IPS-NIHi7 (cell line): ENCODE results near the gene NPAS3.

Experiments used
- DNase-seq: peaks from one replicate; pipeline ENCODE4 v3.0.0; 2012; ENCODE audit warnings: mixed read lengths; ENCODE audit errors: extremely low spot score

Gene NPAS3

DNA sequence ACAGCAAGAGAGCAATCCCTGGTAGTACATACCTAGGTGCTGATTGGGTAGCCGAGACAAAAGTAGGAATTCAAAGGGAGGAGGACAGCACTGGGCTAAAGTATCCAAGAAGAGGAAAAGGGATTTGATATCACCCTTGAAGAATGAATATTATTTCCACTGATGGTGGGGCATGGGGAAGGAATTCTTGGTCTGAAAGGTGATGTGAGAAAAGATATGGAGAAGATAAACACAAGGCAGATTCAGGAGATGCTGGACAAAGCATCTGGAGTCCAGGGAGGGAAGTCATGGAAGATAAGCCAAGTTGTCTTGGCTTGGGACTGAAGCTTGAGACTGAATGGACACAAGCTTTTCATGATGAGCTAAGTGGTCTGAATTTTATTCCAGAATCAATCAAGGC lies 818.2 kb downstream of the NPAS3 start:
- DNase-seq = no peak

DNA sequence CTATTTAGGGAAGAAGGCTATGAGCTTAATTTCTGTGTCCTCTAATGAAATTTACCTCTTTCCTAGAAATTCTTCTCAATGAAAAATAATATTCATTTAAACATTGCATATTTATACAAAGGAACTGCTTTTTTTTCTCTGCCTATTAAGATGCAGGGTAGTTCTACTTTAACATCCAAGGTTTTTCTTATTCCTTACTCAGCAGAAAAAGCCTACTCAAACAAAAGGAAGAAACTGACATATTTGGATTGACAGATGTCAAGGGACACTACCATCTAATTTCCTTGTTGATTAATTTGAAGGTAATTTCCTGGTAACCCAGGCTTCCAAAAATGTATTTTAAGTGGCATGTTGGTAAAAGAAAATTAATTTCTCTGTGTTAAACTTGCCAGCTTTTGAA lies 819.9 kb downstream of the NPAS3 start:
- DNase-seq = no peak

DNA sequence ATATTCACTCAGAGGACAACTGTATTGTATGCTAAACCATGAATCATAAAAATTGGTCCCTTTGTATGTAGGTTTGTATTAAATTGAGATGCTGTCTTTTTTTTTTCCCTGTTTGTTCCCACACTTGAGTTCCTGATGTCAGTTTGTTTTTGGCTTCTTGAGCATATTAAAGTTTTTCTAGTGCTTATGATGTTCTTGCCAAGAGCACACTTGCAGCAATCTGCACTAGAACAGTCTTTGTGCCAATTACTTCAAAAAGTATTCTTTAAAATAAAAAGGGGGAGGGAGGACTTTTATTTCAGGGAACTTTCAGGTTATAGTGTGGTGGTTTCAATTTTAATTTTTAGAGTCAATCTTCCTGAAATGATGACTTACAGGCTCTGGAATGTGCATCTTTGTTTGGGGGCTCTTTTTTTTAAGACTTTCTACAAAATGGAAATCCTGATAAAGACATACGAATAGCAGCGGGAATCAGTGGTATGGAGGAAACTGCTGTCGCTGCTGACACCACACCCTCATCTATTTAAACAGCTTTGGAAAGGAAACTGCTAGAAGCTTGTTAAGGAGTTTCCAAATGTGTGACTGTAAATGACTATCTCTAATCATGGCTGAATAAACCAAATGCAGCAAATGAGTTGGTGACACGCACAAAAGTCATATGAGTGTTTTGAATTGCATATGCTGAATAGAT lies 823.6 kb downstream of the NPAS3 start:
- no peak for DNase-seq

DNA sequence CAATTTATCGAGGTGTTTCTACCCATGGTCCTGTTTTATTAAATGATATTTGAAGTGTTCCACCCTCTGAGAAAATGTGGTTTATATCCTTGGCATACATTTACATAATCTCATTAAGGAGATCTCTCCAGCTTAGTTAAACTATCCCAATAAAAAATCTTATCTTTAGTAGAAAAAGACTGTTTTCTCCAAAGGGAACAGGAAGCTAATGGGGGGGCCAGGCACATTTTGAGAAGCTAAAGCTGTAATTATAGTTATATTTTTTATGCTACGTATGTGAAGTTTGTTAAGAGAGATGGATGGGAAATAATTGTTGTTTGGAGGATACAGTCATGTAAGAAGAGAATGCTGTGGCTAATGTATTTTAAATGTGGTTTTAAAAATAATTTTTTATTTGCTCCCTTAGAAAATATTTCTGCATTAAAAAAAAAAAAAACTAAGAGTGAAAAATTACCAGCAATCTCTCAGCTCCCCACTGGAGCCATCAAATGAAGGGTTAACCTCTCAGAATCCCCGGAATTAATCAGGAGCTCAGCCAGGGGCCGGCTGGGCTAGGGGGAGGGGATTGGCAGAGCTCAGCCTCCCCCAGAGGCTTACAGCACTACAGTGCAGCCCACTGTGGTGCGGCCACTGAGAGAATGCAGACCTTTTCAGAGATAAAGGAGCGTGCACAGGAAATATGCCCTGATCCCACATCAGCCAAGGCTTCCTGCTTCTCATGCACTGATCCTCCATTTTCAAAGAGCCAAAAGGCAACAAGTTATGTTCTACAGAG lies 826.4 kb downstream of the NPAS3 start:
- DNase-seq = peak; percentile 88

DNA sequence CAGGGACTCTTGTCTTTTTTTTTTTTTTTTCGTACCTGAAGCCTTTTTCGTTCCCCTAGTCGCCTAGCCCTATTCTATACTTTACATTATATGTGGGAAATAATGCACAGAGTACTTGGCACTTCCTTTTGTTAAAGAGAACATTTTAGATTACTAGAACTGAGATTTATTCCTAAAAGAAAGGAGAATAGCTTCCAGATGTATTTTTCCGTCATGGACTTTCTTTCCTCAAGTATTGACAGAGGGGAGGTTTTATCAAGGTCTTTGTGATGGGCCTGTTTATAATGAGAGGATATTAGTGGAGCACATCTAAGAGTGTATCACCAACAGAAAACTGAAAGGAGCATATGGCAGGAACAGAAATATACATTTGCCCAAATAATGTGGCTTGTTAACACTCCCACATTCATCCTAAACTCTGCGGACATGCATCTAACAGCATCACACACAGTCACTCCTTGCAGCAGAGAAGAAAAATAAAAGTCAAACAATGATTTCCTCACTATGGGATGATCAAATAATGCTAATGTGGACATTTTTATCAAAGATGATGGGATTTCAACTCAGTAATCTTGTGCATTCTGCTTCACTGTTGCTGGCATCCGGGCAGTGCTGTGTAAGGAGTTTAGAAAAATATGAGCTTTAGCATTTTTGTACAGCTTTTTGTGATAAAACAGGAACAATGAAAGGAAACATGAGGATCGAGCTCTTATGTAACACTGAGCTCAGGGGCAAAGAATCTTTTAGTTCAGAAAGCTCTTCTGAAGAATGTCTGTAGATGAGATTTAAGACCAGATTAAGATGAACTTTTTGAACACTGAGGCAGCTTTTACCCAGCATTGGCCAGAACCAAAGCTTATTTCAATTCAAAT lies 829.1 kb downstream of the NPAS3 start:
- DNase-seq = no peak

DNA sequence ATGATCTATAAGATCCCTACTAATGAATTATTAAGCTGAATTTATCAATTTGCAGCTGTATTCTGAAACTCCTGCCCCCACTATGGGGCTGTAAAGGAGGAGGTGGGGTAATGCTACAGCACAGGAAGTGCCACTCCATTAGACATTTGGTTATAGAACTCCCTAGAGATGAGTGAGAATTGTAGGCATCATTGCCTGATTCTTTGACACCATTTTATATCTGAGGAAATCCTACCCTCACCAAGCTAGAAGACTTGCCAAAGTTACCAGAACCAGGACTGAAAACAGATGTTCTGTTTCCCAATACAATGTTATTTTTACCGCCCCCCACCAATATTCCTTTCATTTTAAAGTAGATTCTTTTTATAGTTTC lies 829.8 kb downstream of the NPAS3 start:
- no peak for DNase-seq

DNA sequence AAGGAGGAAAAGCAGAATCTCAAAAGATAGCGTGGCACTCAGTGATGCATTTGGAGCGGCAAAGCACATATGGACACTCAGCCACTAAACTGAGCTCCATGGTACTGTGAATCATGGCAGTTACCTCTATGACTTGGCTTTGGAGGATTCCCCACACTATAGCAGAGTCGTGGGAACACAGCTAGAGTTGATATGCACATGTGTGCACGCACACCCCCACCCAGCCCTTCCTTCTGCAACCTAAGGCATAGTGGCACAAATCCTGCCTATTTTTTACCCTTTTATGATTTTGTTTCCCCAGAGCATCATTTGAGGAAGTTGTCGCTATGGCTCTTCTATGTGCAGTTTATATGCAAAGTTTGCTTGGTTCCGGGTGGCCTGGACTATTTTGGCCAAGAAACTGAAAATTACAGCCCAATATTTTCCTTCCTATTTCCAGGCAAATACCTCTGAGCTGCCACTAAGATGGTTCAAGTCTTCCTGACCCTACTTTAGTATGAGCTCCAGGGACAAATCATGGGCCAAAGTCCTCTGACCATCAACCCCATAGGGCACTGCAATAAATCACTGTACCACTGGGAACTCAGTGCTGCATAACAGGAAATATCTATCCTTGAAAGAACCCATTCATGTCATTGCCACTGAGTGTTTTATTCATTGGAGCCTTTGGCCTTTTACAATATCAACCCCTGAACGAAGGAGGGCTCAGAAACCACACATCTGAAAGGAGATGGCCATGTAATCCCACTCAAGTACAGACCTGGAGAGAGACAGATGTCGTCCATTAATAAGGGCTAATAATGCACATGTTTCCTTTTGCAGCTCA lies 834.7 kb downstream of the NPAS3 start:
- no peak for DNase-seq

DNA sequence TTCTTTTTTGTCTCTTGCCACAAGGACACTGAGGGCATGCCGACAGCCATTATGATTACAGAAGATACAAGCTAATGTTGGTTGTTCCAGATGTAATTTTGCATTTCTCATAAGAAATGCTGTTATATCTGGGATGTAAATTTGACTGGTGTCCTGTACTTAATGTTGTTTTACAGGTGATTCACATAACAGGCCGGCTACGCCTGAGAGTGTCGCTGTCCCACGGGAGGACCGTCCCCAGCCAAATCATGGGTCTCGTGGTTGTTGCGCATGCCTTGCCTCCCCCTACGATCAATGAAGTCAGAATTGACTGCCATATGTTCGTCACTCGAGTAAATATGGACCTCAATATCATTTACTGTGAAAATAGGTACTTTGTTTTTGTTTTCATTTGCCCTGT lies 835.5 kb downstream of the NPAS3 start:
- DNase-seq = no peak

DNA sequence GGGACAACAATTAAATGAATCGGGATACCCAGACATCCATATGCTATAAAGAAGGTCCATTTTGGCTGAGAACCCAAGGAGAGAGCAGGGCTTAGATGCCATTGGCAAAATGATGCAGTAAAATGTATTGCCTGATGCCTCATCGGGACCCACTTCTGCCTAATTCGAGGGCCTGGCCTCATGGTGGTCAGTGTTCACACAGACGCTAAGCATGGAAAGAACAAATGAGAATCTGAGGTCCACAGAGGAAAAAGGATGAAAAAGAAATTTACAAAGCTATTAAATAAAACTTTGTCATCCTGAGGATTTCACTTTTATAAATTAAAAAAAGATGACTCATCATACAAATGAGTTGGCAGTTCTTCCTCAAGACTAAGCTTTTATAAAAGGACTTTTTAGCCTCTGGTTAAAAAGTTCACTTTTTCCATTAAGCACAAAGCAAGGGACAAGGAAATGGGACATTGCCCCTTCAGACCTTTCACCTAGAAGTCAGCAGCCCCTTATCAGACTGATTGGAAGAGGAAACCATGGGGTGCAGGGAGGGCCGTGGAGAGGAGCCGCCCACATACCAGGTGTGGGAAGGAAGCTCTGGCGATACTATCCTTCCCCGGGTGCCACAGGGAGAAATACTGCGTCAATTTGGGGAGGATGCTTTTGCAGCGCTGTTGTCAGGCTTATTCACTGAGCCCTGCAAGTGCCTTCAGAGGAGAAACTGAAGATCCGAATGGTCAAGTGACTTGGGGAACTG lies 836.2 kb downstream of the NPAS3 start:
- DNase-seq = no peak

DNA sequence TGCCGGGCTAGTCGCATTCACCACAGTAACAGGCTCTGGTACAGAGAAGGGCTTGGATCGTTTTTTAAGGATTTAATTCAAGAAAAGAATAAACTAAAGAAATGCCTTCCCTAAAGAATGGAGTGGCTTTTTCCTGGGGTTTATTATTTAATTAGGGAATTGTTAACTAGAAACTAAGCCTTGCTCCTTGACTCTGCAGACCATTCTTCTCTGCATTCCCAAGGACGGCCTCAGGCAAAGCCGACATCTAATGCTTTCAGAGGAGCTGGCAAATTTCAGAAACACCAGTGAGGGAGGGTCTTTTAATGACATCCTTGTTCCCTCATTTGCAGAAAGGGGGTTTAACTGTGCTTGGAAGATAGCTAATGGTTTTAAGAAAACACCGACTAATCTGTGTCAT lies 838.2 kb downstream of the NPAS3 start:
- DNase-seq = no peak

DNA sequence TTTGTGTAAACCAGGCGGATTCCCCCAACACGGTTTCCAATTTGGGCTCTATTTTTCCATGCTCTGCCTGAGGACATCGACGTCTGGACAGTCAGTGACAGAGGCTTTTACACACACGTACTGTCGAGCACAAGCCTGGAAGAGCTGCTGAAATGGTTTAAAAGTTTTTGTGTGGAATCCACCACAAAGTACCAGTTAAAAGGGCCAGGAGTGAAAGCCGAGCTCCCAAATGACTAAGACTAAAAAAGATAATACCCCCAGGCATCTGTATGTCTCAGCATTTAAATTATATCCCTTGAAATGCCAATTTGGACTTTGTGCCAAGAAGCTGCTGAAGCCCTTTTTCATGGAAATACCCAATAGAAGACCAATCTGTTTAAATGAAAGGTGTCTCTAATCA lies 839.0 kb downstream of the NPAS3 start:
- DNase-seq = no peak

DNA sequence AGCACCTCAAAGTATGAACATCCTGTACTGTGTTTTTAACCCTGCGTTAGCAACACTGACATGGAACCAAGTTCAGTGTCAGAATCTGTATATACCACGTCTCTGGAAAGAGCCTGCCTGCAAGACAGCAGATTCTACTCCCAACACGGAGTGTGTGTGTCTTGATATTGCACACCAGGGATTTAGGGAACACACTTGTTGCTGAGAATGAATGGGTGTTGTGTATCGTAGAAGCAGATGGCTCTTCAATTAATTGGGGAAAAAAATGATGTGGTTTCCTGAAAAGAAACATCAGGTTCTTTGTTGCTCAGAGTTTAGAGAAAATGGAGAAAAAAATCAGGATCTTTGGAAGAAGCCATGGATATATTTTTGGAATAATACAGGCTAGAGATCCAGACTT lies 841.4 kb downstream of the NPAS3 start:
- no peak for DNase-seq

DNA sequence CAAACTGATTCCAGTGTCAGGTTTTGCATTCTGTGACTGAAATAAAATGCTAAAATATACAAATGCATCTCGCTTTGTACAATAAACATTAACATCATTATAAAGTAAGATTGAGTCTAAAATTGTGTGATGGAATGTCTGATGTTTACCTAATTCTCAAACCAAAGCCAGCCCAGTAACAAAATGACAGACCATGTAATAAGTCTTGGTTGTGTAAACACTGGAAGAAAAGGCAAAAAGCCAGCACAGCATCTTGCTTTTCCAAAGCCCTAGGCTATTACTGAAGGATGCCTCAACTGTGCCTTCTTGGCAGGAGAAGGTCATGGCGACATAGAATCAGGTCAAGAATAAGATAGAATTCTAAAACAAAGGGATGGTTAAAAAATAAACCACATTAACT lies 842.6 kb downstream of the NPAS3 start:
- no peak for DNase-seq

DNA sequence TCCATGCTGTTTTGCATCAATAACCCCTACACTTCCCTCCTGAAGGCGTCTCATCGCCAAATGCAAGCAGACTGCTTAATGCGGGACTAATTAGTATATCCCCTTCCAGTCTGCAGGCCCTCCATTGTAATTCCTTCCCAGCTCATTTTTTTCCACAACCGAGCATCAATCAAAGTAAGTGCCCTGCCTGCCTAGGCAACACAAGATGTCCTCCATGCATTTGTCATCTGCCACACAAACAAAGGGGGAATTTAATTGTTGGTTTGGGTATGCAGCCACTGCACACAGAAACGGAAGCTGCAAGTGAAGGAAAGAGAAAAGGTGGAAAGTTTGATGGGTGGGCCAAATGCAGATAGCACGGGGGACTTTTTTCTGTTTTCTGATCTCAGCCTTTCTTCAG lies 844.2 kb downstream of the NPAS3 start:
- no peak for DNase-seq

DNA sequence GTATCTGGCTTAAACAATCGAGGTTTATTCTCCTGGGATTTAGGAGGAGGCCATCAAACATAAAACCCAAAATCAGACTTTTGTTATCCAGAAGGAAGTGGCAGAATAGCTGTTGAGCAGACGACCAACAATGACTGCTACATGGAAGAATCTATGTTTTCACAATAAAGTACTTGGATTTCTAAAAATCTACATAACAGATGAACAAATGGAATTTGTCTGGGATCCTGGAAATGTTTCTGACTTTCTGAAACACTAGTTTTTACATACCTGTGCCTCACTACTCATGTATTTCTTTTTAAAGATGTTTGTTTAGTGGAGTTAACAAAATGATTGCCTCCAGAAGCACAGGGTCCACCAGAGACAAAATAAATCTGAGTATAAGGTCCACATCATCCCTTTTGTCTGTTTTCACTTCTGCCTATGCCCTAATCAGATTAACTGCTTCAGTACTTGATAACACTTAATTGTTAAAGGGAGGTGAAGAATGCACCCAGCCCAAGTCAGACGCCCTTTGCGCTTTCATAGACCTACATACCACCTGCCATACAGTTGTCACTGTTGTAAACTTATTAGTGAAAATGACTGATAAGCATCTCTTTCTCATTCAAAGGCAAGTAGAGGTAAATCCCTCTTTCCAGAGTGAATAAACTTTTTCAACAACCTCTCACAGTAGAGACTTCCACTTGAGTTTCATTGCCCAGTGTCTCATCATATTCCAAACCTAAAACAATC lies 847.6 kb downstream of the NPAS3 start:
- no peak for DNase-seq

DNA sequence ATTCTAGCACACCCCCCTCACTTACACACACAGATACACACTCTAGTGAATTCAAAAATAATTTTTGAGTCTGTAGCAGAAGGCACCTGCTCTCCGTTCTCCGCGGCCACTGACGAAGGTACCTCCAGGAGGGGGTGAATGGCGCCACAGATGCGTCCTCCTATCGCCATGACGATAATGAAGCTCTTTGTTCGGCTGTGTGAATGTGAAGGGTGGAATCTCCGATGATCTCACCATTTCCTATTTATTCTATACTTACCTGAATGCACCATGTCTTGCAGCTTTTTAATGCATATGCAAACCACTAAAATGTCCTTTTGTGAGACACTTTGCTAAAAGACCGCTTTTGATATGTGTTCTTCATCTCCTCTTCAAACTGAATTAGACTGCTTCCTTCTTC lies 849.5 kb downstream of the NPAS3 start:
- DNase-seq = no peak

DNA sequence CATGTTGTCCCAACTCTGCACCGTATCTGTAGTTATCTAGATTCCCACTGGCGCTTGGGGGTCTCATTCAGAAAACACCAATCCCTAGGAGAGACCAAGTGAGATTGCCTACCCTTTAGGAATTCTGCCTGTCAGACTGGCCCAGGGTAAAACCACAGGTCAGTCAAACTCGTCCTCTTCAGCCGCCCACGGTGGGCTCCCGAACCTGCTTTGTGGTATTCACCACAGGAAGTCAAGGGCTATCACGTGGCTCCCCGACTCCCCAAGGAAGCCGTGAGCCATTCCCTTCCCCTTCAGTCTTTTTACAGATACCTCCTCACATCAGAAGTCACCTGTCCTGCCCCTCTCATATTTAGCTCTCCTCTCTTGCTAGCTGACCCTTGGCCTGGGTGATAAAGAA lies 852.3 kb downstream of the NPAS3 start:
- no peak for DNase-seq

DNA sequence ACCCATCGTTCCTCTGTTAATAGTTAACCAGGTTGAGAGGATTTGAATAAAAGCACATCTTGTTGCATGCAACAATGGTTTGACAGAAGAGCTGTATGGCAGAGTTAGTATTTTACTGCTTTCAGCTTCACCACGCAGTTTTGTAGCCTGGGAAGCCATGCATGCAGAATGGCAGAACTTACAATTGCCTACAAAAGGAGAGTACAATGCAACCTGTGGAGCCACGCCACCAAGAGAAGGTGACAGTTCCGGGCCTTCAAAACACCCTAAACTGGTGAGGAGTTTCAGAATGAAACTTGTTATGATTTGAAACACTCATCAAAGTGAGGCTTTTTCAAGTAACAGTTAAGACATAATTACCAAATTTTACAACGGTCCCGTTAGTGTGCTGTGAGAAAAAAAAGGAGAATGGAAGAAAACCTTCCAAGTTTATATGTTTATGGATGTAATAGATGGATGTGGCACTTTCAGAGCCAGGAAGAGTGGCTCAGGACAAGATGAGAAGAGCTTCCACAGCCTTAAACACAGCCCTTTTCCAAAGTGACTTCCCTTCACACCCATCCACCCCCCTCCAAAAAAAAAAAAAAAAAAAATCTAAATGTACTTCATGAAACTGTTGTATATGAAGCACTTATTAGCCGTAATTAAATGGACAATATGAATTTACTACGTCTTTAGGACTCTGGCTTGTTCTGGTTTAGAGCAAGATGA lies 853.5 kb downstream of the NPAS3 start:
- DNase-seq = no peak

DNA sequence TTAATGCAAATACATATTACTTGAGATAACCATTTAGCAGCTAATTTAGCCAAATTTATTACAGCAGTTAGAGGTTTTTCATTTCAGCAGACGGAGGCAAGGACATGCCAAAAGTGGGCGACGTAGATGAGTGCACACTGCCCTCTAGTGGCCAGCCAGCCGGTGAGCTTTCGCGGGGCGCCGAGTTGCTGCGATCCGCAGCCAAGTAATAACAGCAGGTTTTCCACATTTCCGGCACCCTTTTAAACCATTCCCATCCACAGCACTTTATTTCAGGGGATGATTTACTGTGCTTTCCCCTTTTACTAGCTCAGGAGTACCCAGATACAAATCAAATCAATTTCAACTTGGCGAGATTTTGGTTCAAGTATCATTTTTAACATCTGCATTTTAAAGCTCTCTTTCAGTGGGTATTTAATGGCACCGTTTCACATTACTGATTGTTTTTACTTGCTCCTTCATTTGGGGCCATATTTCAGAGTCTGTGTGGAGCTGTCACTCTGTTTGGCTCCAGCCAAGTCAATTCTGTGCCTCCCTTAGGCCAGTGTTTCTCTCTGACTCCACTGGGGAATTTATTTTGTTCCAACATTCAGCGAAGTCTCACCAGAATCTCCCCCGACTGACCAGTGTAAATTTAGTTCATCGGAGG lies 854.2 kb downstream of the NPAS3 start:
- peak; percentile 84 for DNase-seq
